WERI-Rb-1 (cell line): ENCODE results near the gene RBBP6.

ENCODE experiments used
- DNase-seq: peaks from one replicate; pipeline ENCODE4 v3.0.0-alpha.2; 2020
- H3K27ac ChIP-seq: fragments of 250-450 bp; sonication (Bioruptor Pico); 2 replicates; pipeline ENCODE4 v1.5.1; 2020; ENCODE audit warnings: mild to moderate bottlenecking, moderate library complexity
- H3K27me3 ChIP-seq: fragments of 250-450 bp; sonication (Bioruptor Pico); 2 replicates; pipeline ENCODE4 v1.5.1; 2021; ENCODE audit warnings: mild to moderate bottlenecking, low read depth, moderate library complexity; ENCODE audit not compliant: insufficient read depth, severe bottlenecking
- H3K36me3 ChIP-seq: fragments of 250-450 bp; sonication (Bioruptor Pico); 2 replicates; pipeline ENCODE4 v1.5.1; 2020; ENCODE audit warnings: mild to moderate bottlenecking, moderate library complexity
- H3K4me3 ChIP-seq: 2 replicates; pipeline ENCODE4 v1.5.1; 2011; ENCODE audit warnings: low read depth, mild to moderate bottlenecking, control low read depth, low read length
- H3K9me3 ChIP-seq: fragments of 250-450 bp; sonication (Bioruptor Pico); 2 replicates; pipeline ENCODE4 v1.5.1; 2021; ENCODE audit warnings: mild to moderate bottlenecking, moderate library complexity; ENCODE audit not compliant: severe bottlenecking
- TF ChIP-seq, protein P1 (sequence below): IDR thresholded peaks from 2 replicates; pipeline ENCODE4 v1.5.1; 2011; ENCODE audit warnings: low read depth, mild to moderate bottlenecking, control low read depth, inconsistent platforms, low read length

The RBBP6 gene

GRCh38 chr16:24525970-24526559, 13.3 kb upstream of the RBBP6 start:
- TF ChIP-seq, protein P1, sequence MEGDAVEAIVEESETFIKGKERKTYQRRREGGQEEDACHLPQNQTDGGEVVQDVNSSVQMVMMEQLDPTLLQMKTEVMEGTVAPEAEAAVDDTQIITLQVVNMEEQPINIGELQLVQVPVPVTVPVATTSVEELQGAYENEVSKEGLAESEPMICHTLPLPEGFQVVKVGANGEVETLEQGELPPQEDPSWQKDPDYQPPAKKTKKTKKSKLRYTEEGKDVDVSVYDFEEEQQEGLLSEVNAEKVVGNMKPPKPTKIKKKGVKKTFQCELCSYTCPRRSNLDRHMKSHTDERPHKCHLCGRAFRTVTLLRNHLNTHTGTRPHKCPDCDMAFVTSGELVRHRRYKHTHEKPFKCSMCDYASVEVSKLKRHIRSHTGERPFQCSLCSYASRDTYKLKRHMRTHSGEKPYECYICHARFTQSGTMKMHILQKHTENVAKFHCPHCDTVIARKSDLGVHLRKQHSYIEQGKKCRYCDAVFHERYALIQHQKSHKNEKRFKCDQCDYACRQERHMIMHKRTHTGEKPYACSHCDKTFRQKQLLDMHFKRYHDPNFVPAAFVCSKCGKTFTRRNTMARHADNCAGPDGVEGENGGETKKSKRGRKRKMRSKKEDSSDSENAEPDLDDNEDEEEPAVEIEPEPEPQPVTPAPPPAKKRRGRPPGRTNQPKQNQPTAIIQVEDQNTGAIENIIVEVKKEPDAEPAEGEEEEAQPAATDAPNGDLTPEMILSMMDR: no peak
- Histone ChIP-seq H3K9me3 (no peaks in the 10 kb centered on the region), H3K4me3 (no peak overlapping the region), H3K27me3 (no peaks in the 10 kb centered on the region), H3K36me3 (no peaks in the 10 kb centered on the region), H3K27ac (no peak overlapping the region)
- DNase-seq: no peak

DNA sequence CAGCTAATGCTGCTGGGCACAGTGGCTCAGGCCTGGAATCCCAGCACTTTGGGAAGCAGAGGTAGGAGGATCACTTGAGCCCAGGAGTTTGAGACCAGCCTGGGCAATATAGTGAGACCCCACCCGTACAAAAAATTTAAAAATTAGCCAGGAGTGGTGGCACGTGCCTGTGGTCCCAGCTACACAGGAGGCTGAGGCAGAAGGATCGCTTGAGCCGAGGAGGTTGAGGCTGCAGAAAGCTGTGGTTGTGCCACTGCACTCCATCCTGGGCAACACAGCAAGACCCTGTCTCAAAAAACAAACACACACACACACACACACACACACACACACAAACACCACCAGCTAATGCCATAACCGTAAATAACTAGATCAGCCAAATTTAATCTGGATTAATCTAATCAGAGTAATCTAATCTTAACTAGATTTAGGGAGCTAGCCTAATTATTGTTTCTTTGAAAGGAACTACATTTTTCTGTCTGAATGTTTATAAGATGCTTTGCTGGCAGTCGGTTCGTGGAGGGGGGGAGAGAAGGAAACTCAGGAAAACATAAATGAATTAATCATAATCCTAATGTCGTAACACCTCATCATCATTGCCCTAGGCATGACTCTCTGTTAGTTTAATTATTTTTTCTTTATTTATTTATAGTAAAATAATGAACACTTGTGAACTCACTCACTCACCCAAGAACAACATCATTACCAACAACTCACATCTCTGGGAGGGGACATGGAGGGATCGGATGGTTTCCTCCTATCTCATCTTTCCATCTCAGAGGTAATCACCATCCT, 12.5 kb upstream of the RBBP6 start:
- no peak overlapping the region for H3K27ac ChIP-seq

DNA sequence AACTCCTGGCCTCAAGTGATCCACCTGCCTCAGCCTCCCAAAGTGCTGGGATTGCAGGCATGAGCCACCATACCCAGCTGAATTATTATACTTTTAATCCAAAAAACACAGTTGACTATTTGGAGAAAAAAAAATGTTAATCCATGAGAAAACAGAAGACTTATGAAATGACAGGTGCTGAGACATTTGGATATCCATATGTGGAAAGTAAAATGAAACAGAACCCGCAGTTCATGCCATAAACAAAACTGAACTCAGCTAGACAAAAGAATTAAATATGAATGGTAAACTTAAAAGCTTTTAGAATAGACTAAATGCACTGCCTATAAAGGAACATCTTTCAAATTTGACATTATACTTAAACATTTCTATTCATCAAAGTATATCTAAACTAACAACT, 8.2 kb upstream of the RBBP6 start:
- Histone ChIP-seq H3K4me3 (no peak overlapping the region), H3K36me3 (no peaks in the 10 kb centered on the region)
- TF ChIP-seq, protein P1: no peak

More for the DNA sequence above, 12.5 kb upstream of the RBBP6 start:
- no peak for DNase-seq
- no peaks in the 10 kb centered on the region for H3K36me3 ChIP-seq
- no peak overlapping the region for H3K4me3 ChIP-seq
- no peaks in the 10 kb centered on the region for H3K9me3 ChIP-seq
- no peaks in the 10 kb centered on the region for H3K27me3 ChIP-seq
- TF ChIP-seq, protein P1: no peak

DNA sequence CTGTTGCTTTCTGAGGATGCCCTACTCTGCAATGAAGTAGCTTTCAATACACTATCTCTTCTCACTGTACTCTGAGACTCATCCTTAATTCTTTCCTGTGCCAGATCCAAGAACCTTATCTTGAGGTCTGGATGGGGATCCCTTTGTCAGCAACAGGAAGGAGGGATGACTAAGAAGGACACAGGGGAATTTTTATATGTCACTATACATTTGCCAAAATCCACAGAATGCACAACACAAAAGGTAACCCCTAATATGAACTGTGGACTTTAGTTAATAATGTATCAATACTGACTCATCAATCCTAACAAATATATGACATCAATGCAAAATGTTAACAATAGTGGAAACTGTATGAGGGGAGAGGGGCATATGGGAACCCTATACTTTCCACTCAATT, 4.7 kb upstream of the RBBP6 start:
- no peaks in the 10 kb centered on the region for H3K9me3 ChIP-seq
- no peaks in the 10 kb centered on the region; the same call in 1 of the 2 replicates for H3K36me3 ChIP-seq
- no peak for DNase-seq
- no peaks in the 10 kb centered on the region for H3K27me3 ChIP-seq
- H3K4me3 ChIP-seq: no peak overlapping the region
- TF ChIP-seq, protein P1: no peak
- H3K27ac ChIP-seq: no peak overlapping the region

More for the DNA sequence above, 8.2 kb upstream of the RBBP6 start:
- no peak overlapping the region for H3K27ac ChIP-seq
- DNase-seq: no peak
- H3K9me3 ChIP-seq: no peaks in the 10 kb centered on the region
- H3K27me3 ChIP-seq: no peaks in the 10 kb centered on the region

GRCh38 chr16:24535827-24536226, 3.5 kb upstream of the RBBP6 start:
- no peak for DNase-seq

More at GRCh38 chr16:24535827-24536226, 3.5 kb upstream of the RBBP6 start:
- Histone ChIP-seq H3K27ac (no peak overlapping the region), H3K36me3 (peaks cover 7% of the 10 kb centered on the region), H3K9me3 (no peaks in the 10 kb centered on the region), H3K27me3 (no peaks in the 10 kb centered on the region), H3K4me3 (no peak overlapping the region)
- TF ChIP-seq, protein P1: no peak
